Progenitor cell of endocrine pancreas (in vitro differentiated cells): ENCODE measurements around the gene PCDHA12. TPM values are rescaled to one million over a fixed set of nuclear protein-coding genes. Genes with fewer than 3 reads are reported as not detected.
"Not testable (repeated sequence)": the region's sequence is repeated elsewhere in the genome, so short reads cannot be mapped to it uniquely, and the experiment has no call there.

ENCODE experiments used
- DNase-seq: peaks from one replicate; pipeline ENCODE4 v3.0.0; 2021; ENCODE audit warnings: low spot score; ENCODE audit not compliant: unreplicated experiment
- H3K27ac Mint-ChIP-seq: 2 replicates; pipeline ENCODE4 v1.8.0; 2021; ENCODE audit warnings: mild to moderate bottlenecking, moderate library complexity, mixed read lengths
- H3K27me3 Mint-ChIP-seq: 2 replicates; pipeline ENCODE4 v1.8.0; 2021; ENCODE audit warnings: mixed read lengths
- H3K36me3 Mint-ChIP-seq: 2 replicates; pipeline ENCODE4 v1.8.0; 2022; ENCODE audit warnings: mixed read lengths; ENCODE audit not compliant: insufficient read depth
- H3K4me1 Mint-ChIP-seq: 2 replicates; pipeline ENCODE4 v1.8.0; 2021; ENCODE audit warnings: low read depth, mixed read lengths
- H3K4me3 Mint-ChIP-seq: 2 replicates; pipeline ENCODE4 v1.8.0; 2021; ENCODE audit warnings: low read depth, mild to moderate bottlenecking, moderate library complexity, mixed read lengths
- H3K9me3 Mint-ChIP-seq: 2 replicates; pipeline ENCODE4 v1.8.0; 2021; ENCODE audit warnings: low read depth, mixed read lengths
- CTCF ChIP-seq: fragments of 200-600 bp; sonication (generic); IDR thresholded peaks from one replicate; pipeline ENCODE4 v1.5.0; 2021; ENCODE audit warnings: antibody characterized with exemption, mild to moderate bottlenecking; ENCODE audit not compliant: unreplicated experiment
- long read RNA-seq: library from polyadenylated mRNA; unstranded; transcript quantifications from one replicate; pipeline ENCODE4 v2.0.0, GENCODE V29; 2020
- total RNA-seq: library from RNA; stranded (reverse); gene quantifications from 2 replicates; pipeline ENCODE4 v1.2.1, GENCODE V29; 2021

Gene PCDHA12
- total RNA-seq = 12.9 and 13.7 TPM in 2 replicates
- long read RNA-seq, full-length matches to known transcripts = 3 of 4 reads
- long read RNA-seq, partial matches to known transcripts = 0 of 4 reads
- long read RNA-seq, other reads (novel, unspliced or antisense) = 1 of 4 reads

DNA sequence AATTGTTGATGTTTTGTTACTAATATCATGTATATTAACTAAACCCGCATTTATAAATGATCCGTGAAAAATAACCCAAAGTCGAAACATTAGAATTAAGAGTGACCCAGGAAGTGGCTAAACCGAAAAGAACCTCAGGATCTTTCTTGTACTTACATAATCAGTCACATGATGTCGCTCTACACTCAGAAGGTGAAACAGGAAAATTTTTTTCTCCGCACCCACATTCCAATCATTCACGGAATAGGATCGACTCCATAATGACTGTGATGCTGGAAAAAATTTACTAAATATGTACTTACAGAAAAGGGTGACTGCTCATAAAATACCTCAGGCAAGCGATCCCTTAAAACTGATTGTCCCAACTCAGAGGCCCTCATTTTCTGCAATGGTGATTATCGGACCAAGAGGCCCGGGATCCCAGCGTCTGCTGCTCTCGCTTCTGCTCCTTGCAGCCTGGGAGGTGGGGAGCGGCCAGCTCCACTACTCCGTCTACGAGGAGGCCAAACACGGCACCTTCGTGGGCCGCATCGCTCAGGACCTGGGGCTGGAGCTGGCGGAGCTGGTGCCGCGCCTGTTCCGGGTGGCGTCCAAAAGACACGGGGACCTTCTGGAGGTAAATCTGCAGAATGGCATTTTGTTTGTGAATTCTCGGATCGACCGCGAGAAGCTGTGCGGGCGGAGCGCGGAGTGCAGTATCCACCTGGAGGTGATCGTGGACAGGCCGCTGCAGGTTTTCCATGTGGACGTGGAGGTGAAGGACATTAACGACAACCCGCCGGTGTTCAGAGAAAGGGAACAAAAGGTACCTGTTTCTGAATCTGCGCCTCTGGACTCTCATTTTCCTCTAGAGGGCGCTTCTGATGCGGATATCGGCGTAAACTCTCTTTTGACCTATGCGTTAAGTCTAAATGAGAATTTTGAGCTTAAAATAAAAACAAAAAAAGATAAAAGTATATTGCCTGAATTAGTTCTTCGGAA is at the start of gene PCDHA12:
TSS of gene PCDHA12 (plus strand) at position 224 of the 981 bp plus-strand sequence. CDS start at position 389, 165 bp downstream.
- Mint-ChIP-seq H3K27me3 (no peaks in the 10 kb centered on the region), H3K36me3 (peaks cover 66% of the 10 kb centered on the region), H3K4me1 (no peaks in the 10 kb centered on the region), H3K9me3 (peaks cover 36% of the 10 kb centered on the region), H3K4me3 (peak within 1 kb of the TSS; percentile 86), H3K27ac (peak within 1 kb of the TSS; percentile 99)
- TF ChIP-seq CTCF = peak; percentile 47
- no peak for DNase-seq

DNA sequence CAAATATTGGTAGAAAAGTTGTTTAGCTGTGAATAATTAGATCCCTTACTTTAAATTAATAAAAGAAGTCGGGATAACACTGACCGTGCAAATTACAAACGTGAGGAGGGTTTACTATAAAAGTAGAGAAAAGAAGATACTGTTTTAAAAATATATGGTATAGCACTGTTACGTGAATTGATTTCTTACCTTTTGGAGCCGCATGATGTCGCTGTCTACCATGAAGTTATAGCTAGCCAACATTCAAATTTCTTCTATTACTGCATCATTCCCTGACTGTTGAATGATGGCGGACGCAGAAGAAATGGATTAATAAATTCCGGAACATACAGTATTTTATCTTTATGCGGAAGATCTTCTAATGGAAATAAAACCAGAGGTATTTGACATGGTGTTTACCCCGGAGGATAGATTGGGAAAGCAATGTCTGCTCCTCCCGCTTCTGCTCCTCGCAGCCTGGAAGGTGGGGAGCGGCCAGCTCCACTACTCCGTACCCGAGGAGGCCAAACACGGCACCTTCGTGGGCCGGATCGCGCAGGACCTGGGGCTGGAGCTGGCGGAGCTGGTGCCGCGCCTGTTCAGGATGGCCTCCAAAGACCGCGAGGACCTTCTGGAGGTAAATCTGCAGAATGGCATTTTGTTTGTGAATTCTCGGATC is 47.3 kb upstream of the PCDHA12 start, which contains the start of gene PCDHA6:
TSS of gene PCDHA6 (plus strand) at position 257 of the 658 bp plus-strand sequence. CDS start at position 389, 132 bp downstream.
- H3K36me3 Mint-ChIP-seq = peaks cover 49% of the 10 kb centered on the region
- no peak for DNase-seq
- no peaks in the 10 kb centered on the region for H3K27me3 Mint-ChIP-seq
- peaks cover 24% of the 10 kb centered on the region for H3K9me3 Mint-ChIP-seq
- H3K27ac Mint-ChIP-seq = peak within 1 kb of the TSS; percentile 98
- peak within 1 kb of the TSS; percentile 78 for H3K4me3 Mint-ChIP-seq
- H3K4me1 Mint-ChIP-seq = no peaks in the 10 kb centered on the region
- TF ChIP-seq CTCF = peak; percentile 60

- Mint-ChIP-seq H3K27ac (peak overlapping the region; percentile 98), H3K4me1 (no peaks in the 10 kb centered on the region), H3K9me3 (peaks cover 27% of the 10 kb centered on the region), H3K36me3 (peaks cover 52% of the 10 kb centered on the region), H3K4me3 (peak overlapping the region; percentile 78), H3K27me3 (no peaks in the 10 kb centered on the region)
- no peak for DNase-seq
- peak; percentile 37 for TF ChIP-seq CTCF
Measured at GRCh38 chr5:140828362-140828737, 46.8 kb upstream of the PCDHA12 start.

- not testable (repeated sequence) for H3K4me3 Mint-ChIP-seq, H3K27me3 Mint-ChIP-seq, H3K4me1 Mint-ChIP-seq, DNase-seq, H3K27ac Mint-ChIP-seq
- H3K36me3 Mint-ChIP-seq = peaks cover 59% of the 10 kb centered on the region
- H3K9me3 Mint-ChIP-seq = peaks cover 36% of the 10 kb centered on the region
Measured at GRCh38 chr5:140829511-140830501, 45.3 kb upstream of the PCDHA12 start.

- Mint-ChIP-seq H3K27me3 (no peaks in the 10 kb centered on the region), H3K36me3 (peaks cover 59% of the 10 kb centered on the region), H3K4me3 (peak within 1 kb of the TSS; percentile 65), H3K27ac (peak within 1 kb of the TSS; percentile 63), H3K4me1 (no peaks in the 10 kb centered on the region), H3K9me3 (peaks cover 29% of the 10 kb centered on the region)
- no peak for TF ChIP-seq CTCF
- no peak for DNase-seq
Measured at GRCh38 chr5:140833993-140834392, 41.1 kb upstream of the PCDHA12 start, which contains the start of gene PCDHA7. Gene PCDHA7 (plus strand): TSS chr5:140834269. CDS start chr5:140834384, 115 bp downstream.

- not testable (repeated sequence) for H3K27me3 Mint-ChIP-seq, DNase-seq, H3K4me1 Mint-ChIP-seq
- peaks cover 29% of the 10 kb centered on the region for H3K9me3 Mint-ChIP-seq
- peaks cover 57% of the 10 kb centered on the region for H3K36me3 Mint-ChIP-seq
- peak overlapping the region; percentile 63 for H3K27ac Mint-ChIP-seq
- H3K4me3 Mint-ChIP-seq = peak overlapping the region; percentile 65
Measured at GRCh38 chr5:140834439-140835008, 40.6 kb upstream of the PCDHA12 start.
